ENCODE measurements around the gene PNPLA2.

The PNPLA2 gene

DNA sequence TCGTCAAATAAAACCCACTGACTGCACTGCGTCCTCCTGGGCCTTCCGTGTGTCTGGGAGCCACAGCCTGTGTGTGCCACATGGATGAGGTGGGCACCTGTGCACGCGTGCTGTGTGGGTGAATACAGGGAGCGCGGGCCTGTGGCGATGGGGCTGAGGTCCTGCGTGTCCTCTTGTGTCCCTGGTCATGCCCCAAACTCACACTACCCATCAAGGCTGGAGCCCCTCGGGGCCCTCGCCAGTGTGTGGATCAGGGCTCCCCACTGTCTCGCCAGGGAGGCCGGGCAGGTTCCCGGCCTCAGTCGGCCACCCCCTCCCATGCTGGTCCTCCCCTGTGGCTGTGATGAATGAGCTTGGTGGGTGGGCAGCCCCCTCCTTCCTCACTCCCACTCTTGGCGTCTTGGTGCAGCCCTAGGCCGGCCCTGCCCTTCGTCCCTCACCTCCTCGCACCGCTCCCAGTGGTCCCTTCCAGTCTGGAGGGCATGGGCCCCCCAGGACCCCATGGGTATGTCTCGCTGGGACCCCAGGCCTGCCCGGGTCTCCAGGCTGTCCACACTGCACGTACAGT, 13.3 kb downstream of the PNPLA2 start:
- POLR2A ChIA-PET = interaction anchor here (0.8 to 8.7 kb wide), 3 partner anchors 13 to 23 kb away, joined by 4 to 109 read pairs (median 96); partner anchors contain the start of genes PNPLA2, POLR2L and TSPAN4

DNA sequence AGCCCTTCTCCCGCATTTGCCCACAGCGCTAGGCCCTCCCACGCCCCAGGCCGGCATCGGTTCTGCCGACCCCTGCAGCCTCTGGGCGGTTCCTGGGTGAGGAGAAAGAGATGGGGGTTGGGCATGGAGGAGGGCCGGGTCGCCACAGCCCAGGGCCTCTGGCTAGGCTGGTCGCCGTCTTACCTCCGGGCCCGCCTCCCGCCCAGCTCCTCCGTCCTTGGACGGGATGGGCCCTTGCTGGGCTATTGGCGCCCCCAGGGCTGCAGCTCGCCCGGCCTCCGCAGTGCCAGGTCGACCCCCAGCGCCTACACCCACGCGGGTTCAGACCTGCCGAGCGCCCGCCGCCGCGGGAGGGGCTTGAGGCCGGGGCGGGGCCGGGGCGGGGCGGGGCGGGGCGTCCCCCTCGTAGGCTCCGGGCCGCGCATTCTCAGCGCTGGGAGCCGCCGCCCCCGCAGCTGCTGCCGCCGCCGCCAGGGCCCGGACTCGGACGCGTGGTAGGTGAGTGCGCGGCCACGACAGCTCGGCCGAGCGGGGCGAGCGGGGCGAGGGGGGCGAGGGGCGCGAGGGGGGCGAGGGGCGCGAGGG, 13.9 kb downstream of the PNPLA2 start, which contains the start of gene CD151:
Gene CD151, plus strand, starts transcription at position 424 of the 585 bp plus-strand sequence. CDS start 3,118 bp downstream, outside the sequence.
- H3K4me3 ChIP-seq (ENCODE audit: low read depth, low read length) = peak within 1 kb of the TSS; percentile 76
- TF ChIP-seq, protein P1, sequence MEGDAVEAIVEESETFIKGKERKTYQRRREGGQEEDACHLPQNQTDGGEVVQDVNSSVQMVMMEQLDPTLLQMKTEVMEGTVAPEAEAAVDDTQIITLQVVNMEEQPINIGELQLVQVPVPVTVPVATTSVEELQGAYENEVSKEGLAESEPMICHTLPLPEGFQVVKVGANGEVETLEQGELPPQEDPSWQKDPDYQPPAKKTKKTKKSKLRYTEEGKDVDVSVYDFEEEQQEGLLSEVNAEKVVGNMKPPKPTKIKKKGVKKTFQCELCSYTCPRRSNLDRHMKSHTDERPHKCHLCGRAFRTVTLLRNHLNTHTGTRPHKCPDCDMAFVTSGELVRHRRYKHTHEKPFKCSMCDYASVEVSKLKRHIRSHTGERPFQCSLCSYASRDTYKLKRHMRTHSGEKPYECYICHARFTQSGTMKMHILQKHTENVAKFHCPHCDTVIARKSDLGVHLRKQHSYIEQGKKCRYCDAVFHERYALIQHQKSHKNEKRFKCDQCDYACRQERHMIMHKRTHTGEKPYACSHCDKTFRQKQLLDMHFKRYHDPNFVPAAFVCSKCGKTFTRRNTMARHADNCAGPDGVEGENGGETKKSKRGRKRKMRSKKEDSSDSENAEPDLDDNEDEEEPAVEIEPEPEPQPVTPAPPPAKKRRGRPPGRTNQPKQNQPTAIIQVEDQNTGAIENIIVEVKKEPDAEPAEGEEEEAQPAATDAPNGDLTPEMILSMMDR (IDR thresholded peaks at IDR 0.05; ENCODE audit: insufficient read depth, low read length, missing control alignments) = no peak
- no peak for DNase-seq (ENCODE audit: low read depth, low spot score)
- ChIA-PET POLR2A (interaction anchor here (0.8 to 8.7 kb wide), 3 partner anchors 12 to 24 kb away, joined by 4 to 109 read pairs (median 96); partner anchors contain the start of genes PNPLA2, POLR2L and TSPAN4), CTCF (interaction anchor here (1.3 kb wide), 1 partner anchor 11 kb away, joined by 6 read pairs; no protein-coding TSS in a partner anchor)

More for the DNA sequence above, 13.3 kb downstream of the PNPLA2 start:
- CTCF ChIA-PET = interaction anchor here (1.2 to 1.3 kb wide), 3 partner anchors 8 to 93 kb away, joined by 3 to 7 read pairs (median 6); no protein-coding TSS in a partner anchor
- H3K4me3 ChIP-seq (ENCODE audit: low read depth, low read length) = peak overlapping the region; percentile 76
- DNase-seq (ENCODE audit: low read depth, low spot score) = no peak
- TF ChIP-seq, protein P1 (IDR thresholded peaks at IDR 0.05; ENCODE audit: insufficient read depth, low read length, missing control alignments) = no peak

DNA sequence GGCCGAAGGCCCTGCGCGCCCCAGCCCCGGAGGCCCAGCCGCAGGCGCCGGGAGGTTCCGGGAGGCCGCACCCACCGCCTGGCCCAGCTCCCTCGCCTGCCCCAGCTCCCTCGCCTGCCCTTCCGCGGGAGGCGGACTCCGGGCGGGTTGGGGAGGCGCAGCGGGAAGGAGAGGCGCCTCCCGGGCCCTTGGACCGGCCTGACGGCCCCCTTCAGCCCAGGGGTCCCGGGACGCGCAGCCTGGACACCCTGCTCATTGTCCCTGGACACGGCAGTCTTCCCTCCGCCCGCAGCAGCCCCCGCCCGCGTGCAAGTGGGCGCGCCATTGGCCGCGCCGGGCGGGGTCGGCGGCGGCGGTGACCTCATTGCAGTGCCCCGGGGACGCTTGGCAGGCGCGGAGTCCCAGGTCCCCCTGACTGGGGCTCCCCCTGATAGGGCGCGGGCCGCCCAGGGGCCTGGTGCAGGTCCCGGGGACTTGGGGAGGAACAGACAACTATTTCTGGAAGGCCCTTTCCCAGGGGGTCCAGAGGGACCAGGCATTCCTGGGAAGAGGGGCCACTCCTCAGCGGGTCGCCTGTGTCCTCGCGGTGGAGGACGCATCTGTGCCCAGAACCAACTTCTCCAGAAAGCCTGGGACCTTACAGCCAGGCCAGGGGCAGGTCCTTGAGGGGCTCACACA, 14.5 kb downstream of the PNPLA2 start:
- TF ChIP-seq, protein P1 (IDR thresholded peaks at IDR 0.05; ENCODE audit: insufficient read depth, low read length, missing control alignments) = no peak
- no peak for DNase-seq (ENCODE audit: low read depth, low spot score)
- ChIA-PET POLR2A (interaction anchor here (7.5 to 8.7 kb wide), 2 partner anchors 12 to 14 kb away, joined by 96 to 109 read pairs; partner anchors contain the start of genes PNPLA2, POLR2L and TSPAN4), CTCF (interaction anchor here (1.0 to 1.3 kb wide), 2 partner anchors 9 to 14 kb away, joined by 4 to 5 read pairs; partner anchors contain the start of gene PNPLA2)
- H3K4me3 ChIP-seq (ENCODE audit: low read depth, low read length) = peak overlapping the region; percentile 76

DNA sequence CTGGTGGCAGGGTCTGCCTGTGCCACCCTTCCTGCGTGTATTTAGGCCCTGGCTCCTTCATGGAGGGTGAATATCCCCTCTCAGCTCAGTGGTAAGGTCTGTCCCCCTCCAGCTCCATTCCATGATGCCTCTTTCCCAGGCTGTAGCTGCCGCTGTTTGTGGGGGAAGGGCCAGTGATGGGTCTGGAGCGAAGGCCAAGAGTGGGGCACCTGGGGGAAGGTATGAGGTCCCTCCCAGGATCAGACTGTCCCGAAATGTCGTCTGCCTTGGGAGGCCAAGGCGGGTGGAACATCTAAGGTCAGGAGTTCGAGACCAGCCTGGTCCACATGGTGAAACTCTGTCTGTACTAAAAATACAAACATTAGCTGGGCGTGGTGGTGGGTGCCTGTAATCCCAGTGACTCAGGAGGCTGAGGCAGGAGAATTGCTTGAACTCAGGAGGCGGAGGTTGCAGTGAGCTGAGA, 15.2 kb downstream of the PNPLA2 start:
- DNase-seq (ENCODE audit: low read depth, low spot score) = no peak
- H3K4me3 ChIP-seq (ENCODE audit: low read depth, low read length) = peak overlapping the region; percentile 76
- ChIA-PET CTCF (interaction anchor here (0.7 to 1.3 kb wide), 5 partner anchors 10 to 18 kb away, joined by 3 to 5 read pairs (median 4); partner anchors contain the start of gene PNPLA2), POLR2A (interaction anchor here (1.6 to 8.7 kb wide), 3 partner anchors 11 to 14 kb away, joined by 7 to 109 read pairs (median 96); partner anchors contain the start of genes PNPLA2, POLR2L and TSPAN4)
- TF ChIP-seq, protein P1 (IDR thresholded peaks at IDR 0.05; ENCODE audit: insufficient read depth, low read length, missing control alignments) = no peak

DNA sequence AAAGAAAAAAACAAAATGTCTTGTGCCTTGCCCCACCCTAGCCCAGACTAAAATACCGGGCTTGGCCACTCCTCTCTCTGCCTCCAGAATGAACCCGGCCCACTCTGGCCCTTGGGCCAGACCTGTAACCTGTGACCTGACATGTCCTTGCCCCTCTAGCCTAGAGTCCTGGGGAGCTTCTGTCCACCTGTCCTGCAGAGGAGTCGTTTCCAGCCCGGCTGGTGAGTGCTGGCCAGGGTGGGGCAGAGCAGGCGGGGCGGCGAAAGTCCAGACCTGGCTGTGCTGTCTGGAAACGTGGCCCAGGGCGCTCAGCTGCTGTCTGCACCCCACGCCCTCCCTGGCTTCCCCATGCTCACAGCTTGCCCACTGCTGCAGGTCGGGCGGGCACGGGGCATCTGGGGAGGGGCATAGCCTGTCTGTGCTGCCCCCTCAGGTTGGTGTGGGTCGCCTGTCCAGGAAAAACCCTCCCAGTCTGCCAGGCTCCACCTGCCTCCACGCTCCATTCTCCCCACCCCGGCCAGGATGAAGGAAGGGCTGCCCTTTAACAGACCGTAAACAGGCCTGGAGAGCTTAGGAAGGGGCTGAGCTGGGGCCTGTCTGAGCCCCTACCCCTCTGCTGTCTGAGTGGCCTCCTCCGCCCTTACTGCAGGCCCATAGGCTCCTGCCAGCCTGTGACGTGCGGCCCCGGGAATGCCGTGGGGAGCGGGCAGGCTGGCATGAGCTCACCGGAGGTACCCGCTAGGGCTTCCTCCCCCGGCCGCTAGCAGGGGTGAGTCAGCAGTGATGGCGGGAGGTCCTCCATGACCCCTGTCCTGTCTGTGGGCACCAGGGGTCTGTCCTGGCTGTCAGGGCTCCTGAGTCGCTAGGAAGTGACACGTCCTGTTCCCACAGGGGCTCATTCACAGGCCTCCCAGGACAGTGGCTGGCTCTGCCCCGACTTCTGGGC, 15.9 kb downstream of the PNPLA2 start:
- ChIA-PET CTCF (interaction anchor here (0.7 to 1.3 kb wide), 7 partner anchors 11 to 19 kb away, joined by 3 to 5 read pairs (median 4); partner anchors contain the start of gene PNPLA2), POLR2A (interaction anchor here (0.8 to 8.7 kb wide), 5 partner anchors 10 to 25 kb away, joined by 3 to 109 read pairs (median 7); partner anchors contain the start of genes PNPLA2, POLR2L, RPLP2 and TSPAN4)
- H3K4me3 ChIP-seq (ENCODE audit: low read depth, low read length) = peak overlapping the region; percentile 76
- DNase-seq (ENCODE audit: low read depth, low spot score) = peak; percentile 55
- TF ChIP-seq, protein P1 (IDR thresholded peaks at IDR 0.05; ENCODE audit: insufficient read depth, low read length, missing control alignments) = no peak

Data from AG04449 (cell line).